Measurements from ENCODE around the gene CPED1.
"Not testable (repeated sequence)": the region's sequence is repeated elsewhere in the genome, so short reads cannot be mapped to it uniquely, and the experiment has no call there.

CPED1 gene

DNA sequence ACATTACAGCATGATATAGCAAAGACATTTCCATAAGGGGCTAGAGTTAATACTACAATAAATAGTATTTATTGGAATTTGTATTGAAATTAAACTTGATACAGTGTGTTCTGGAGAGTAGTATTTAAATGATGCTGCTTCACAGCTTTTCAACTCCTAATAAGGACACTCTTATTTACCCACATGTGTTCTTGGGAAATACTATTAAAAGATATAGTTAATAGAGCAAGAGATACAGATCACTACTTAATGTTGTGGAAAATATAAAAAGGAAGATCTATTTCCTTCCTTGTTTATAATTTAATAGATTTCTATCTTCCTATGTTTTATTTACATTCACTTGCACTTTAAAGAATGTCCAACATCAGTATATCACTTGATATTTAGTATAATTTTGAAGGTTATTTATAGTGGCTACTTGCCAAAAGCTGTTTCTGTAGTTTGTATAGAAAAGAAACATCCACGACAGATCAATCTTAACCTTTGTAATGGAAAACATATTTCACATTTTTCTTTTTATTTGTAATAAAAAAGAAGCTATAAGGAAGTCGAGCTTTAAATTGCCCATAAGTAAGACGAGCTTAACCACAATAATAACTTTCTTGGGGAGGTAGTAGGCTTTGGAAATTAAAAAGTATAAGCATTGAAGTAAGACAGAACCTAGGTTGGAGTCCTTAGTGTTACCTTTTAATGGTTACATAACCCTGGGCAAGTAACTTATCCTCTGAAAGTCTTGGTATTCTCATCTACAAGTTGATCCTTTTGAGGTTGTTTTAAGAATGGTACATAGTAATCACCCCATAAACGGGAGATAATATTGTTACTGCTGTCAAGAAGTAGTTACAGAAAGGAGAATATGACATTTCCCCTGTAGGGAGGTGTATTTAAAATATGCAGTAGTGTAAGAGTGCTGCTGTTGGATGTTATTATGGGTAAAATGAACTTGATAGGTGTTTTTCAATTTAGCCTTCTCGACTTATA lies 32.8 kb downstream of the CPED1 start:
- no peak for DNase-seq

DNA sequence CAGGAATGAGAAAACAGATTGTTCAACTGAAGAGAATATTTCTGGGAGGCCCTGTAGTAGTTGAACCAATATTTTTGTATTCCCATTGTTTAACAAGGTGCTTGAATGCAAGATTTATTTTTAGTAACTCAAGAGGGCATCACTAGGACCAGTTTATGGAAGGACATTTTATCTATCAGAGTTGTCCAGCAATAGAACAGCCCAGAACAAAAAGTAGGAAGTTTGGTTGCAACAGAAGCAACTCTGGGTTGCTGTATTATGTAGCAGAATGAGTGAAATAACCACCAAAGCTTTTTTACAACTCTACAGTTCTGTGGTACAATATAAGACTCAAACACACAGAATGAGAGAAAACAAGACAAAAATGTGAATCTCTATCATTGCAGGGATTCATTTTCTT lies 34.7 kb downstream of the CPED1 start:
- DNase-seq, result no peak

DNA sequence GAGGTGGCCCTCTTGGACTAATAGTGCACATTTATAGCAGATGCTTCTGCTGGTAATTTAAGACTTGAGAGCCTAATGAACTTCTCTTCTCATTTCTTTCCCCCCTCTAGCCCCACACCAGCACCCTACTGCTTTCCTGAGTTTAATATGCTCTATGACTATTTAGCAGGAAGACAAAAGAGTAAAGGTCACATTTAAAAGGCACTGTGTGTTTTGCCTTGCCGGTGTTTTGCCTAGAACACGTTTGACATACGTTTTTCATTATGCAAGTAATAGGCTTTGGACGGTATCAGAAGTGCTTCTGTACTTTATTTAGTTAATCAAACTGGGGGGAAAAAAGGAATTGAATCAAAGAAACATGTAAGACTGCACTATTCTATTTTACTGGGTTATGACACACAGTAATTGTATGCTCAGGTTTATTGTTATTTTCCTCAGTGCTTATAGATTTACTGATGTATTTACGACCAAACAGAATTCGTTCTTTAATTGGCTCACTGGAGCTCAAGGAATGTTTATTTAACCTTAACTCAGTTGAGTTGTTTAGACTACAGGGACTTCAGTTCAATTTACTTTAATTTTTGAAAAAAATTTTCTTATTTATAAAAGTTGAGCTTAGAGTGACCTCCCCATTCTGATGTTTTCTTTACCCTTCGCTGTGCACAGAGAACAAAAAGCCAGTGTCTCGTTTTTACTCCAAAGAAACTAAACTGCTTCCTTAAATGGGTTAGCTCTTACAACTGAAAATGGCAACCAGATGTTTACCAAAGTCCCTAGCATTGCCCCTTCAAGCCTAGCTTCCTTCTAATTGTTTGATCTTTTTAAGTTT lies 35.4 kb downstream of the CPED1 start:
- no peak for DNase-seq

DNA sequence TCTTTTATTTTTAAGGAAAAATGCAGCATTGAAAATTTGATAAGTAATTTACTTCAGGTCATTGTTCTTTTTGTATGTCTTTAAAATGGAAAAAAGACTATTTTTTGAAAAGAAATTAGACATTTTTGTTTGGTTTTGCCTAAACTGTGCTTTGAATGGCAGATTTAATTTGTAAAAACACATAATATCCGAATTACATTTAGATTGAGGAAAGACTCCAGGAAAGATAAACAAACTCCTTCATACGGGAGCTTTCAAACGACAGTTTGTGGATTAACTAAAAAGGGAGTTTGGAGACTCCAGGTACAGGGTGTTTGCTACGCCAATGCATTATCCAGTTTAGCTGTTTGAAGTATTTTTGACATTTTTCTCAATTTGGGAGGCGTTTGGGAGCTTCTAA lies 36.1 kb downstream of the CPED1 start:
- DNase-seq, result no peak

DNA sequence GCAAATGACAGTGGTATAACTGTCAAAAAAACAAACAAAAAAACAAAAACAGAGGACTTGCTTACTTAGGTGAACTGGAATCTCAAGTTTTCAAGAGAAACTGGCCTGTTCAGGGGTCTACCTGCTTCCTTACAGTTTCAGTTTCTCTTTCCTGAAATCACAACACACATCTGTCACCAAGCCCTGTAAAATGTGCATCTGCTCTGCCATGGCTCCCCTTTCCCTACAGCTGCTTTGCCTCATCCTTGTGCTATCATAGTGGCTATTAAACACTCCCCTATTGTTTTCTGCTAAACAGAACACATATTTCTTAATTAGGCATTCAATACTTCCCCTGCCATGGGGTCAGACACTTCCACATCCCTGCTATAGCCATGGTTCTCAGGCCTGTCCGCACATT lies 37.6 kb downstream of the CPED1 start:
- no peak for DNase-seq

DNA sequence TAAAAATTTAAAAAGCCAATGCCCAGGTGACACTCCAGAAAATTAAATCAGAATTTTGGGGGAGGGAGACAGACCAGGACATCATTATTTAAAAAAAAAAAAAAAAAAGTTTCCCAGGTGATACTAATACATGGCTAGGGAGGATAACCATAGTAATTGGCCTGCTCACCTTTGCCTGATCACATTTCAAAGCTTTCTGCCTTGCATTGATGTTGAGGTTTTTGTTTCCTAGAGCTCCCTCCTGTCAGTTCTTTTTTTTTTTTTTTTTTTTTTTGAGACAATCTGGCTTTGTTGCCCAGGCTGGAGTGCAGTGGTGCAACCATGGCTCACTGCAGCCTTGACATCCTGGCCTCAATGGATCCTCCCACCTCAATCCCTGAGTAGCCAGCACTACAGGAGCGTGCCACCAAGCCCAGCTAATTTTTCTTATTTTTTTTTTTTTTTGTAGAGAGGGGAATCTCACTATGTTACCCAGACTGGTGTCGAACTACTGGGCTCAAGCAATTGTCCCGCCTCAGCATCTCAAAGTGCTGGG lies 38.1 kb downstream of the CPED1 start:
- no peak for DNase-seq

DNA sequence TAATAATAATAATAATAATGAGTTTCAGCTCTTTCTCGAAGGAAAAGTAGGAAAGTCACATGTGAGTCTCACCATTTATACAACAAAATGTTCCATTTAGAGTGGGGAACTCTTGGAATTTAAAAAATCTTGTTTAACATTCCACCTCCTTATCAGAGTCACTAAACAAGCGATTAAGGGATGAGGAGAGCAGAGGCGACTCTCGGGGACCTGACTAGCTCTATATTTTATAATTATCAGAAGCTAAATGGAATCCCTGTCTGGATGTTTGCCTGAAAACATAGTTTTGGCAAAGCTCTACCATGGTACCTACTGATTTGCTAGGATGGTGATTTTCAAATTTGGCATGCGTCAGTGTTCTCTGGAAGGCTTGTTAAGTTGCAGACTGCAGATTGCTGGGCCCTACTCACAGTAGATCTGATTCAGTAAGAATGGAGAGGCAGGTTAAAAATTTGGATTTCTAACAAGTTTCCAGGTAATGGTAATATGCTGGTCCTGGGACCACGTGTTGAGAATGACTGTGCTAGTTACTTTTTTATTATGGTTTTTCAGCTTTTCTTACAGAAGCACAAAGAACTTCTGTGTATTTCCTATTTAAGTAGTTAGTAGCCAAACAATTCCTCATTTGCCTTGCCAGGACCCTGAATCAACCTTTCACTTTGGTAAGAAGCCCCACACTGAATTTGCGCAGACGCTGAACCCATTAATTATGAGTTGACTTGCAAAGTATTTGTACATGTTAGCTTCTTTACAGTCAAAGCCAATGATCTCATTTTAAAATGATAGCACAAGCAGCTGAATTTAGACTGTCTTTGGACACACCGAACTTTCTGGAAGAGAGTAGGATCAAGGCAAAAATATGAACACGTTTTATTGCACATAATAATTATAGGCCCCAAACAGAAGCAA lies 39.5 kb downstream of the CPED1 start:
- no peak for DNase-seq

DNA sequence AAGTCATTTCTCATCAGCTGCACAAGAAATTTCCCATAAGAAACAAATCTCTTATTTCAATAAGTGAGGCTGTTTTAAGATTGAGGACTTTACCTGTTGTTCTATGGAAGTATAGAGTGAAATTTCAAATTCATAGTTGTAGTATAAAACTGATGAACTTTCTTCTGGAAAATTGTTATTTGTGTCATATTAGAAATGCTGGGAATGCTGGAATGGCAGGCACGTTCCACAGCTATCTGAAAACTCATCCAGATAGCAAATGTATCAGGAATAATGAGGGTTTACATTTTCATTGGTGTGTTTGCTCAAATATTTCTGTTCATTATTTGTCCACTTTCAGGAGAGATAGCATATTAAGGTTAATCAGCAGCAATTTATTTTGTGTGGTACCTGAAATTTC lies 40.8 kb downstream of the CPED1 start:
- DNase-seq, result no peak

DNA sequence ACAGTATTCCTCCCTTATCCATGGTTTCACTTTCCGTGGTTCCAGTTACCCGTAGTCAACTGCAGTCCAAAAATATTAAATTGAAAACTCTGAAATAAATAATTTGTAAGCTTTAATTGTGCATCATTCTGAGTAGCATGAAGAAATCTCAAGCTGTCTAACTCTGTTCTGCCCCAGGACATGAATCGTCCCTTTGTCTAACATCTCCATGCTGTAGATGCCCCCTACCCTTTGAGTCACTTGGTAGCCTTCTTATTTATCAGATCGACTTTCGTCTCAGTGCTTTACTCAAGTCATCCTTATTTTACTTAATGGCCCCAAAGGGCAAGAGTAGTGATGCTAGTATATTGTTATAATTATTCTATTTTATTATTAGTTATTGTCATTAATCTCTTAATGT lies 41.8 kb downstream of the CPED1 start:
- DNase-seq, result no peak

DNA sequence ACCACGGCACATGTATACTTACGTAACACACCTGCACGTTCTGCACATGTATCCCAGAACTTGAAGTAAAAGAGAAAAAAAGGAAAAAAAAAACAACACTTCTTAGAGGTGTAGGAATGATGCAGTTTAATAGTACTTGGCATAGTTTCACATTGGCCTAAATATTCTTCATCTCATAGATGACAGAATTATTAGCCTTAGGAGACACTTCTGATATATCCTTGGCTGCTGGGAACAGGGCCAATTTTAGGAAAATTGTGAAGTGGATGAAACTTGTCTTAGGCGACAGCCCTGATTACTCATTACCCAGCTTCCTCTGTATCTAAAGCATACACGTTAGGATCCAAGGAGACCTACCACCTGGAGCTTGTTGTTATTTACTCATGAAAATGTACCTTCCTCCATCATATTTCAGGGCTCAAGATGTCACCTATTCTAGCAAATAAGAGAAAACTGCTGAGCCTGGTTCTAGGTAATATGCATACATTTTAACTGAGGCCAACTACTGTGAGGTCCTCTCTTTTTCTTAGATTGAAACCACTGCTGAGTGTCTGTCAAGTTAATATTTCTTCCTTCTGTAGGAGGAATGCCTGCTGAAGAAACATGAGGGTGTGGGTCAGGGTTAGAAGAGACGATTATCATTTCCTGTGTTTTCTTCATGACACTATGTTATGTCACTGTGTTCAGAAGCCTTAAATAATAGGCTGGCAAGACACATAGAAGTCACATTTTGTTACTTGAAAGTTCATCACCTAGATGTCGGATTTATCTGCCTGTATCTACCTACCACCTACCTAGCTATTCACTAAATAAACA lies 44.3 kb downstream of the CPED1 start:
- no peak for DNase-seq

DNA sequence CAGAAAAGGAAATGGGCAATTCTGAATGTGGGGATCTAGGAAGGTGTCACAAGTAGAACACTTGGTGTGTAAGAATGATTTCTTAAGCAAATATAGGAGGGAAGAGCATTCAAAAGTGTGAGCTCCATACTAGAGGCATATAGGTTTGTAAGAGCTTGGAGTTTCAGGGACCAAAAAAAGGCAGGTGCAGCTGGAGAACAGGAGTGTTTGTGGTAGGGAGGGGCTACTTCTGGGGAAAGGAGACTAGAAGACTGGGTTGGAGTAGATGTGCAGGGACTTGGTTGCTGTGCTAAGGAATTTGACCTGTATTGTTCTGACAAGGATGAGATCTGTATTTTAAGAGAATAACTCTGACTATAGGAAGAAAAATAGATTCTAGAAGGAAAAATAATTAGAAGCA lies 46.4 kb downstream of the CPED1 start:
- no peak for DNase-seq

DNA sequence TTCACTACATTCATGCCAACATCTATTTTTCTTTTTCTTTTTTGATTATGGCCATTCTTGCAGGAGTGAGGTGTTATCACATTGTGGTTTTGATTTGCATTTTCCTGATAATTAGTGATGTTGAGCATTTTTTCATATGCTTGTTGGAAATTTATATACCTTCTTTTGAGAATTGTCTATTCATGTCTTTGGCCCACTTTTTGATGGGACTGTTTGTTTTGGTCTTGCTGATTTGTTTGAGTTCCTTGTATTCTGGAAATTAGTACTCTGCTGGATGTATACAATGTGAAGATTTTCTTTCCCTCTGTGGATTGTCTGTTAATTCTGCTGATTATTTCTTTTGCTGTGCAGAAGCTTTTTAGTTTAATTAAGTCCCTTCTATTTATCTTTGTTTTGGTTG lies 48.3 kb downstream of the CPED1 start:
- DNase-seq, result not testable (repeated sequence)

DNA sequence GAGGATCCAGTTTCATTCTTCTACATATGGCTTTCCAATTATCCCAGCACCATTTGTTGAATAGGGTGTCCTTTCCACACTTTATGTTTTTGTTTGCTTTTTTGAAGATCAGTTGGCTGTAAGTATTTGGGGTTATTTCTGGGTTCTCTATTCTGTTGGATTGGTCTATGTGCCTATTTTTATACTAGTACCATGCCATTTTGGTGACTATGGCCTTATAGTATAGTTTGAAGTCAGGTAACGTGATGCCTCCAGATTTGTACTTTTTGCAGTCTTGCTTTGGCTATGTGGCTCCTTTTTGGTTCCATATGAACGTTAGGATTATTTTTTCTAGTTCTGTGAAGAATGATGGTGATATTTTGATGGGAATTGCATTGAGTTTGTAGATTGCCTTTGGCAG lies 48.8 kb downstream of the CPED1 start:
- DNase-seq, result not testable (repeated sequence)

DNA sequence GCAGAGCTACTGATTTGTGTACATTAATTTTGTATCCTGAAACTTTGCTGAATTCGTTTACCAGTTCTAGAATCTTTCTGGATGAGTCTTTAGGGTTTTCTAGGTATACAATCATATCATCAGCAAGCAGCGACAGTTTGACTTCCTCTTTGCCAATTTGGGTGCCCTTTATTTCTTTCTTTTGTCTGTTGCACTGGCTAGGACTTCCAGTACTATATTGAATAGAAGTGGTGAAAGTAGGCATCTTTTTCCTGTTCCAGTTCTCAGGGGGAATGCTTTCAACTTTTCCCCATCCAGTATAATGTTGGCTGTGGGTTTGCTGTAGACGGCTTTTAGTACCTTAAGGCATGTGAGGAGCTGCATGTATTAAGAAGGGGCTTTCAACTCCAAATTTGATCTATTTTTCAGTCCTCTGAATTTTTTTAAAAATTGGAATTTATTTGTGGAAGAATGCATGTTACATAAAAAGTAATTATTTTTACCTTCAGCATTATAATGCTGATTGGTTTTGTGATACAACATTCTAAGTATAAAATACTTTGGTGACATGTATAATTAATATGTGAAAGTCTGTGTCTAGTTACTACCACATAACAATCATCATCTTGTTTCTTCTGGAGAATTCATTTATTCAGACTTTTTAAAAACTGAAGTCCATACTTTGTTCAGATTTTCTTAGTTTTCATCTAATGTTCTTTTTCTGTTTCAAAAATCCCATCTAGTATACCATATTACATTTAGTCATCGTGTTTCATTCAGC lies 49.6 kb downstream of the CPED1 start:
- no peak for DNase-seq

DNA sequence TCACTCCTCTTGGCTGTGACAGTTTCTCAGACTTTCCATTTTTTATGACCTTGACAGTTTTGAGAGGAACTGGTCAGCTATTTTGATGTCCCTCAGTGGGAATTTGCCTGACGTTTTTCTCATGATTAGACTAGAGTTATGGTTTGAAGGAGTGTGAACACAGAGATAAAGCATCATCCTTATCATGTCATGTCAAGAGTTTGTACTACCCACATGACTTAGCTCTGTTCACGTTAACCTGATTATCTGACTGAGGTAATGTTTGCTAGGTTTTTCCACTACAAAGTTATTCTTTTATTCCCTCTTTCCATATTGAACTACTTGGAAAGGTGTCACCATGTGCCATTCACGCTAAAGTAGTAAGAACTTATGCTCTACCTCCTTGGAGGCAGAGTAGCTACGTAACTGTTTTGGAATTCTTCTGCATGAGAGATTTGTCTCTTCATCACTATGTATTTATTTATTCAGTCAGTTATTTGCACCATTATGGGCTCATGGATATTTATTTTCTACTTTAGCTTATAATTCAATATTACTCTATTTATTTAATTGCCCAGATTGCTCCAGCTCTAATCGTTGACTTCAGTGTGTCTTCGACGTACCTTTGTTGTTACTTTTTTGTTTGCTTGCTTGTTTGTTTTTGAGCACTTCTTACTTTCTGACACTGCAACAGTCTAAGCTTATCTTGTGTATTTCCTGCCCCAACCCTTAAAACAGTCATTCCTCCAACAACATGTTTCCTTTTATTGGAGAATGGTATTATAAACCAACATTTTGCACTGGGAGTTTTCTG lies 50.4 kb downstream of the CPED1 start:
- no peak for DNase-seq

DNA sequence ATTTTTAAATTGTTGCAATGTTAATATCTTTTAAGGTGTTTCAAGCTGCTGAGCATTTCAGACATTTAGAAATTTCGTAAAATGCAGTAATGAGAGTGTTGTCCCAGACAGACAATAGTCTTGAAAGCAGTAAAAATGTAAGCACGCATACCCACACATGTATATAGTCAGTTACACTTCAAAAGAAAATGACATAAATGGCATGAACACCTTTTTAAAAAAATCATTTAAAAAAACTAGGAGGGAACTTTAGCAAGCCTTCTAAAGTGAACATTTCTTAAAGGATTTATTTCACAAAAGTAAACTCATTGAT lies 51.0 kb downstream of the CPED1 start:
- no peak for DNase-seq

DNA sequence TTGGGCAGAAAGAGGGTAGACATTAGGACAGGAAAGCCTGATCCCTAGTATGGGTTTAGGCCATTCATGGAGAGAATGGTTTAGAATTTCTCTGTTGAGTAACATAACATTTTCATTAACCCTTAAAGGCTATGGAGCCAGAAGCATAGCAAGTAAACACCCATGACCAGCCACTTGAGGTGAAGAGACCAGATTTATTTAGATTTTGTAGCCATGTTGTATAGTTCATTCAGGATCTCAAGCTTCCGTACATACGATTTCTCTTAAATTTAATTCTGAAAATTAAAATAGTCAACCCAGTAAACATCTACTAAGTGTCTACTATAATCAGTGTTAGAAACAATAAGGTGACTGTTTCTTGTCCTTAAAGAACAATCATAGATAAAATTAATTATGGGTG lies 51.5 kb downstream of the CPED1 start:
- DNase-seq, result no peak

DNA sequence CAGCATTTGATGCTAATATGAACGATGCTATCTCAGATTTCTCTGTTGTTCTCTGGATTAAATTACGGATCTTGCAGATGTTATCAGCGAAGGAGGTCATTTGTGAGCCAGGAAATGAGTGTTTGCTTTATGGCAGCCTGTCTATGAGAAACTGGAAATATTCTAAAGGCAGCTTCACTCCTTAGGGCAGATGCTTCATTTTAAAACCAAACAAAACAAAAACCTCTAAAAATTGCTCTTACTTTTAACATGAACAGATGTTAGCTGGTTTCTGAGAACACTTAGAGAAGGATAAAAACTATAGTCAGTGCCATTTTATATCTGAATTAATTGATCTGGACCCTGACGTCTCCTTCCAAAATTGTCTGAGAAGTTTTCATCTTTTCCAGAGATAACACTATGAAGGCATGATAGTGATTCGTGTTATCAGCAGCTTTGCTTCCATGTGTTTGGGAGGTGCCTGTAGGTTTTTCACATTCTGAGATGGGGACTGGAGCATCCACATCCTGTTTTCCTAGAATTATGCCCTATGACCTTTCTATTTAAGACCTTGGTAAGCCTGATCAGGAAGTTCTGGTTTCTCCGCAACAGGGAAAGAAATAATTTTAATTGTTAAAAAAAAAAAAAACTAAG lies 53.1 kb downstream of the CPED1 start:
- DNase-seq, result no peak

DNA sequence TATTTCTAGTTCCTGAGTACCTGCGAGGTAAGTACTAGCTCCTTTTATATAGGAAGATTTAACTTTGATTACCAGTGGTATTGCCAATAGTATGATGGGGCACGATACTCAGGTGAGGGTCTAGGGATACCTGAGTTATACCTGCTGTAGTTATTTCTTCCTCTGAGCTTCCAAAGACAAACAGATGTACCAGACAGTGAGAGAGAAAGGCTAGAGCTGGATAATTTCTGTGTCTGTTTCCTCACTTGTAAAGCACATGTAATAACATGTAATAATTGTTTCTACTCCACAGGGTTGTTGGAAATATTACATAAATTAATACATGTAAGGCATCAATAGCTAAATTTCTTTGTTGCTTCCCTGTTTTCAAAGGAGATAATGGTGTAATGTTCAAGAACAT lies 53.7 kb downstream of the CPED1 start:
- no peak for DNase-seq

DNA sequence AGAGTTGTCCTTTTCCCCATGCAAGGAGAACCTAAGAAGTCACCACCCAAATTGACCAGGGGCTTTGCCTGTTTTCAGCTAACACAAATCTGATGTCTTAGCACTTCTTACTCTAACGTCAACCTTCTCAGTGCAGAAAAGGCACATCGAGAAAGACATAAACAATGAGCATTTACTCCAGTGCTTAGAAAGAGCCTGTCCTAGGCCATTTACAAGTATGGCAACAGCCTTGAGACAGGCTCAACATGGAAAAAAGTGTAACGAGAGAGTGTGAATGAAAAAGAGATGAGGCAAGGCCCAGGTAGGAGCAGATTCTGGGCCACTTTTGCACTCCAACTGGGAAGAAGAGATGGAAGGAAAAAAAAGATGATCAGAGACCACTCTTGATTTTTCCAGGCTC lies 54.4 kb downstream of the CPED1 start:
- DNase-seq, result no peak
